Astrocyte (in vitro differentiated cells and primary cell): ENCODE results near the gene TIMP2.

Experiments
- EZH2 ChIP-seq: IDR thresholded peaks from 2 replicates; pipeline ENCODE4 v1.6.1; 2012; ENCODE audit warnings: mild to moderate bottlenecking, low read length, inconsistent platforms; ENCODE audit not compliant: insufficient read depth
- TF ChIP-seq, protein P1 (sequence below): IDR thresholded peaks from 2 replicates; pipeline ENCODE4 v1.5.1; 2011; ENCODE audit warnings: low read depth, mild to moderate bottlenecking, inconsistent platforms, low read length, moderate library complexity; ENCODE audit not compliant: insufficient read depth

DNA sequence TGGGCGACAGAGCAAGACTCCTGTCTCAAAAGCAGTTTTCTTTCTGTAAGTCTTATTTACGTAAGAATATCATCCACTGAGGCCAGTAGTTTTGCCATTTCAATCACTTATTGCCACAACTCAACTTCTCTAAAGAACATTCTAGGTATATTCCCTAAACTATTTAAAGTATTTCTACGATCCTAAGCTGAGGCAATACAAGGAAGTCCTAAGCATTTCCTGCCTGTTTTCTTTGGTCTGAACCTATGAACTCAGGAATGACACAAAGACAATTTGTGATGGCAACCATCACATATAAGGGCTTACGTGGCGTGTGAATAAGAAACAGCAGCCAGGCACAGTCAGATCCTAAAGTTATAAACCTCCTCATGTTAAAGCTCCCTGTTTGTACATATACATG lies 98.8 kb downstream of the TIMP2 start:
- TF ChIP-seq, protein P1, sequence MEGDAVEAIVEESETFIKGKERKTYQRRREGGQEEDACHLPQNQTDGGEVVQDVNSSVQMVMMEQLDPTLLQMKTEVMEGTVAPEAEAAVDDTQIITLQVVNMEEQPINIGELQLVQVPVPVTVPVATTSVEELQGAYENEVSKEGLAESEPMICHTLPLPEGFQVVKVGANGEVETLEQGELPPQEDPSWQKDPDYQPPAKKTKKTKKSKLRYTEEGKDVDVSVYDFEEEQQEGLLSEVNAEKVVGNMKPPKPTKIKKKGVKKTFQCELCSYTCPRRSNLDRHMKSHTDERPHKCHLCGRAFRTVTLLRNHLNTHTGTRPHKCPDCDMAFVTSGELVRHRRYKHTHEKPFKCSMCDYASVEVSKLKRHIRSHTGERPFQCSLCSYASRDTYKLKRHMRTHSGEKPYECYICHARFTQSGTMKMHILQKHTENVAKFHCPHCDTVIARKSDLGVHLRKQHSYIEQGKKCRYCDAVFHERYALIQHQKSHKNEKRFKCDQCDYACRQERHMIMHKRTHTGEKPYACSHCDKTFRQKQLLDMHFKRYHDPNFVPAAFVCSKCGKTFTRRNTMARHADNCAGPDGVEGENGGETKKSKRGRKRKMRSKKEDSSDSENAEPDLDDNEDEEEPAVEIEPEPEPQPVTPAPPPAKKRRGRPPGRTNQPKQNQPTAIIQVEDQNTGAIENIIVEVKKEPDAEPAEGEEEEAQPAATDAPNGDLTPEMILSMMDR = no peak
- no peak for TF ChIP-seq EZH2
